IMR-90 (cell line): ENCODE results near the gene MYCBP2.

Experiments
- CEBPB ChIP-seq: IDR thresholded peaks from 2 replicates; pipeline ENCODE4 v1.6.1; 2012; ENCODE audit warnings: low read depth, low read length, improper control_type of control experiment
- TF ChIP-seq, protein P1 (sequence below): conservative IDR thresholded peaks from 2 replicates; pipeline ENCODE4 v1.5.1; 2012; ENCODE audit warnings: mild to moderate bottlenecking, low read depth, low read length, improper control_type of control experiment

DNA sequence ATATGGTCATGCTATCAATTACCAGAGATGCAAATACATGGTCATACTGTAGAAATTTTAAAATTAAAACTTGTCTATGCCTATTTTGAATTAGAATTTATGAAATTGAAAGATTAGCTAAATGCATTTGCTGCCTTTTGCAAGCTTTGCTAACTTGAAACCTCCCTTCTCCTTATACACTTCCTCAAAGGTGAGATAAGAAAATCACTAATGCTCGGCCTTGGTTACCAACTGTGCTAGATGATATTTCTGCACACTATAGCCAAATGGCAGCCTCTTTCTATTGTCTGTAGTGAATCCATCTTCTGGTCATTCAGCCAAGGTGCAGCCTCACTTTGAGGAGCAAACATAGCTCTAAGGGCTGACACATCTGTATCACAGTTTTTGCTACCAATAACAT is 31.1 kb upstream of the MYCBP2 start:
- TF ChIP-seq CEBPB: no peak
- TF ChIP-seq, protein P1, sequence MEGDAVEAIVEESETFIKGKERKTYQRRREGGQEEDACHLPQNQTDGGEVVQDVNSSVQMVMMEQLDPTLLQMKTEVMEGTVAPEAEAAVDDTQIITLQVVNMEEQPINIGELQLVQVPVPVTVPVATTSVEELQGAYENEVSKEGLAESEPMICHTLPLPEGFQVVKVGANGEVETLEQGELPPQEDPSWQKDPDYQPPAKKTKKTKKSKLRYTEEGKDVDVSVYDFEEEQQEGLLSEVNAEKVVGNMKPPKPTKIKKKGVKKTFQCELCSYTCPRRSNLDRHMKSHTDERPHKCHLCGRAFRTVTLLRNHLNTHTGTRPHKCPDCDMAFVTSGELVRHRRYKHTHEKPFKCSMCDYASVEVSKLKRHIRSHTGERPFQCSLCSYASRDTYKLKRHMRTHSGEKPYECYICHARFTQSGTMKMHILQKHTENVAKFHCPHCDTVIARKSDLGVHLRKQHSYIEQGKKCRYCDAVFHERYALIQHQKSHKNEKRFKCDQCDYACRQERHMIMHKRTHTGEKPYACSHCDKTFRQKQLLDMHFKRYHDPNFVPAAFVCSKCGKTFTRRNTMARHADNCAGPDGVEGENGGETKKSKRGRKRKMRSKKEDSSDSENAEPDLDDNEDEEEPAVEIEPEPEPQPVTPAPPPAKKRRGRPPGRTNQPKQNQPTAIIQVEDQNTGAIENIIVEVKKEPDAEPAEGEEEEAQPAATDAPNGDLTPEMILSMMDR: no peak
